ENCODE data around the gene NBPF3.
A peak's percentile ranks its signal among the peaks of the same experiment; 100 is the strongest.
"Not testable (repeated sequence)": the region's sequence is repeated elsewhere in the genome, so short reads cannot be mapped to it uniquely, and the experiment has no call there.

Gene NBPF3, protein sequence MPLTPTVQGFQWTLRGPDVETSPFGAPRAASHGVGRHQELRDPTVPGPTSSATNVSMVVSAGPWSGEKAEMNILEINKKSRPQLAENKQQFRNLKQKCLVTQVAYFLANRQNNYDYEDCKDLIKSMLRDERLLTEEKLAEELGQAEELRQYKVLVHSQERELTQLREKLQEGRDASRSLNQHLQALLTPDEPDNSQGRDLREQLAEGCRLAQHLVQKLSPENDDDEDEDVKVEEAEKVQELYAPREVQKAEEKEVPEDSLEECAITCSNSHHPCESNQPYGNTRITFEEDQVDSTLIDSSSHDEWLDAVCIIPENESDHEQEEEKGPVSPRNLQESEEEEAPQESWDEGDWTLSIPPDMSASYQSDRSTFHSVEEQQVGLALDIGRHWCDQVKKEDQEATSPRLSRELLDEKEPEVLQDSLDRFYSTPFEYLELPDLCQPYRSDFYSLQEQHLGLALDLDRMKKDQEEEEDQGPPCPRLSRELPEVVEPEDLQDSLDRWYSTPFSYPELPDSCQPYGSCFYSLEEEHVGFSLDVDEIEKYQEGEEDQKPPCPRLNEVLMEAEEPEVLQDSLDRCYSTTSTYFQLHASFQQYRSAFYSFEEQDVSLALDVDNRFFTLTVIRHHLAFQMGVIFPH

DNA sequence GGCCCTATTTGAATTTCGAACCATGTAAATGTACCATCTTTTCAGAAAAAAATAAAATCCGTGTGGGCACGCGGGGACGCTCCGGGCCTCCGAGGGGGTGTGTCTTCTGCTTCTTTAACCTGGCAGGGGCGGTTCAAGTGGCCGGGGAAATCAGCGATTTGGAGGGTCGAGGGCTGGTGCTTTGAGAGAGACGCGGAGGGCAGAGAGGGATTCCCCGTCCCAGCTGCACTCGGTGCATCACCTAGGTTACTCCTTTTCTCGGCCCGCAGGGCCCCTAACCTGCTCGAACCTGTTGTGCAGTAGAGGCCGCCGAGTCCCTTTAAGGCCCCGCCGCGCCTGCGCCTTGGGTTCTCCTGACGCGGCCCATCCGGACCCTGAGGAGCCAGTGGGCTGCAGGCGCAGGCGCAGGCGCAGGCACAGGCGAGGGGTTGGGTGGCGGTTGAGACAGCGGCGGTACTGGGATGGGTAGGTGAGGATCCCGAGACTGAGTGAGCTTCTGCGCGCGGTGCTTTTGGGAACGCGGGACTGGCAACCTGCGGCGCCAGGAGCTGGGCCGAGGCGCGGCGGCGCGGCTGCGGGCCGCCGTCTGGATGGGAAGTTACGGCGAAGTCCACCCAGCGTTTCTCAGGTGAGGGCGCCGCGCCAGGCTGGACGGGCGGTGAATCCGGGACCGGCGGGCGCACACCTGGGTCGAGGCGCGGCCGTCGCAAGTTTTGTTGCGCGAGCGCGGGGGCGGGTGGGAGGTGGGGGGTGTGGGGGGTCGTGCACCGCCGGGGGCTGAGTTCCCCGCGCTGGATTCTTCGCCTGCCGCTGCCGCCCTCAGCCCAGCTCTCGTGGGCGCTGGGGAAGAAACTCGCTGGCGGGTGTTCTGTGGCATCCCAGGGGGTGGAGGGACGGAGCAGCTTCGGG lies at the start of gene NBPF3:
Gene NBPF3 (plus strand): TSS at position 417 of the 909 bp plus-strand sequence. CDS start 4,950 bp downstream, outside the sequence.
- DNase-seq (ENCODE audit: low read depth in 2 of 2): peak; percentile 81 to 82

DNA sequence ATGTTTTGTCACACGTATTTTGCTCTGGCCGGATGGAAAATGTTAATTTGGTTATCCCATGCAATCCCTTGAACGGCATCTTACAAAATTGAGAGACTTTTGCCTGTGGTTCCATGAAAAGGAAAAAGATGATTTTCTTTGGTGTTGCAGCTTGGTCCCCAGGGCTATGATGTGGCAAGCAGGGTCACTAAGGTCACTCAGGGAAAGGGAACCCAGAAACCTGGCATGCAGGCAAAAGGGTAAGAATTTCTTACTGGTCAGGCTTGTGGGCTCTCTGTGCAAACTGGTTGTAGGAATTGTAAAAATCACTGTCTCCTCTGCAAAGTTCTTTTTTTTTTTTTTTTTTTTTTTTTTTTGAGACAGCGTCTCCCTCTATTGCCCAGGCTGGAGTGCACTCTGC lies 48.4 kb upstream of the NBPF3 start:
- DNase-seq (ENCODE audit: low read depth in 2 of 2): no peak

DNA sequence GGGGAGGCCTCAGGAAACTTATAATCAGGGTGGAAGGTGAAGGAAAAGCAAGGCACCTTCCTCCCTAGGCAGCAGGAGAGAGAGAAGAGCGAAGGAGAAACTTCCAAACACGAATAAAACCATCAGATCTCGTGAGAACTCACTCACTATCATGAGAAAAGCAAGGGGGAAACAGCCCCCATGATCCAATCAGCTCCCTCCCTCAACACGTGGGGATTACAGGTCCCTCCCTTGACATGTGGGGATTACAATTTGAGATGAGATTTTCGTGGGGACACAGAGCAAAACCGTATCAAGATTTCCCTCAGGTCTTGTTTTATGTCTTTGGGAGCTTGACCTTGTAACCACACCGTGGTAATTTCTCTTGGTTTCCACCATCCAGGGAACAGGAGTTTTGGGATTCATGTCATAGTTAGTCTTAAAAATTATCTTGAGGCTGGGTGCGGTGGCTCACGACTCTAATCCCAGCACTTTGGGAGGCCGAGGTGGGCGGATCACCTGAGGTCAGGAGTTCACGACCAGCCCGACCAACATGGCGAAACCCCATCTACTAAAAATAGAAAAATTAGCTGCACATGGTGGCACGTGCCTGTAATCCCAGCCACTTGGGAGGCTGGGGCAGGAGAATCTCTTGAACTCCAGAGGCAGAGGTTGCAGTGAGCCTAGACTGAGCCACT lies 47.2 kb upstream of the NBPF3 start:
- no peak for DNase-seq (ENCODE audit: low read depth in 2 of 2)

DNA sequence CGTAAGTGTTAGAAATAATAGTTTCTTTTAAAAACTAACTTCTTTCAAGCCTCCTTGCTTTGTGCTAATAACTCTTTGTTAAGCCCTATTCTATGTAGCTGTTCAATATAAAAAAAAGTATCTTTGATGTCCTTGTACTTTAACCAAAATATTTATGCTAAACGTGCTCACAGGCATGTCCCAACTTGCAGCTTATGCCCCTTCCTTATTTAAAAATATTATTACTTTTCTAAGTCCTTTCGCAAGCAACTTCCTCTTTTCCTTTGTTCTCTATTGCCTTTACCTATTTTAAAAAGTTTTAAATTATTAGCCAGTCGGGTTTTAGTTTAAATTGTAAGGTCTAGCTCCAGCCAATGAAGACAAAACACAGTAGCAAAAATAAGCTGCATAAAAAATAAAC lies 43.4 kb upstream of the NBPF3 start:
- DNase-seq (ENCODE audit: low read depth in 2 of 2): no peak

DNA sequence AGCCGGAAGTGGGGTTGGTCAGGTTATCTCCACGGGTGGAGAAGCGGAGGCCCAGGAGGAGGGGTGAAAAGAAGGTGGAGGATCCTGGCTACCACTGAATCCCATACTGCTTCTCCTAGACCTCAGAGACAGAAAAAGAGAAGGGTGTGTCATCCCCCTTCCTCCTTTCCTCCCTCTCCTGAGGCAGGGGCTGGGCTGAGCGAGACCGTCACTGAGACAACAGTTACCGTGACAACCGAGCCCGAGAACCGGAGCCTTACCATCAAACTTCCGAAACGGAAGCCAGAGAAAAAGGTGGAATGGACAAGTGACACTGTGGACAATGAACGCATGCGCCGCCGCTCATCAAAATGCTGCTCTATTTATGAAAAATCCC lies 42.1 kb upstream of the NBPF3 start:
- peak in 1 of 2 donors; percentile 1 for DNase-seq (ENCODE audit: low read depth in 2 of 2)

DNA sequence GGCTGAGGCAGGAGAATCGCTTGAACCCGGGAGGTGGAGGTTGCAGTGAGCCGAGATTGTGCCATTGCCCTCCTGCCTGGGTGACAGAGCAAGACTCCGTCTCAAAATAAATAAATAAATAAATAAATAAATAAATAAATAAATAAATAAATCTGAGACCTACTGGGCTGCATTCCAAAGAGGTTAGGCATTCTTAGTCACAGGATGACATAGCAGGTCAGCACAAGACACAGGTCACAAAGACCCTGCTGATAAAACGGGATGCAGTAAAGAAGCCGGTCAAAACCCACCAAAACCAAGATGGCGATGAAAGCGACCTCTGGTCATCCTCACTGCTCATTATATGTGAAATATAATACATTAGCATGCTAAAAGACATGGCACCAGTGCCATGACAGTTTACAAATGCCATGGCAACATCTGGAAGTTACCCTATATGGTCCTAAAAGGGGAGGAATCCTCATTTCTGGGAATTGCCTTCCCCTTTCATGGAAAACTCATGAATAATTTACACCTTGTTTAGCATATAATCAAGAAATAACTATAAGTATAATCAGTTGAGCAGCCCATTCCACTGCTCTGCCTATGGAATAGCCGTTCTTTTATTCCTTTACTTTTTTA lies 38.1 kb upstream of the NBPF3 start:
- DNase-seq (ENCODE audit: low read depth in 2 of 2): not testable (repeated sequence)

DNA sequence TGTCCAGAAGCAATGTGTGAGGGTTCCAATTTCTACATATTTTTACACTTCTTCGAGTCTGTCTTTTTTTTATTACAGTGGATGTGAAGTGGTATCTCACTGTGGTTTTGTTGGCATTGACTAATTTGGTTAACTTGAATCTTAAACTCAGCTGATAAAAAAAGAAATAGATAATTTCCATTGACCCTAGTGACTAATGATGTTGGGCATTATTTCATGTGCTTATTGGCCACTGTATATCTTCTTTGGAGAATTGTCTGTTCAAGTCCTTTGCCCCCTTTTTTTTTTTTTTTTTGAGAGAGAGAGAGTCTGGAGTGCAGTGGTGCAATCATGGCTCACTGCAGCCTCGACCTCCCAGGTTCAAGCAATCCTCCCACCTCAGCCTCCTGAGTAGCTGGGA lies 33.3 kb upstream of the NBPF3 start:
- no peak for DNase-seq (ENCODE audit: low read depth in 2 of 2)

DNA sequence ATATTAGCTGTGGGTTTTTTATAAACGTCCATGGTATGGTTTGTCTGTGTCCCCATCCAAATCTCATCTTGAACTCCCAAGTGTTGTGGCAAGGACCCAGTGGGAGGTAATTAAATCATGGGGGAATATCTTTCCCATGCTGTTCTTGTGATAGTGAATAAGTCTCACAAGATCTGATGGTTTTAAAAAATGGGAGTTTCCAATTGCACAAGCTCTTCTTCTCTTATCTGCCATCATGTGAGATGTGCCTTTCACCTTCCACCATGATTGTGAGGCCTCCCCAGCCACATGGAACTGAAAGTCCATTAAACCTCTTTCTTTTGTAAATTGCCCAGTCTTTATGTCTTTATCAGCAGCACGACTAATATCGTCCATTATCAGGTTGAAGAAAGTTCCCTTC lies 30.0 kb upstream of the NBPF3 start:
- not testable (repeated sequence) for DNase-seq (ENCODE audit: low read depth in 2 of 2)

DNA sequence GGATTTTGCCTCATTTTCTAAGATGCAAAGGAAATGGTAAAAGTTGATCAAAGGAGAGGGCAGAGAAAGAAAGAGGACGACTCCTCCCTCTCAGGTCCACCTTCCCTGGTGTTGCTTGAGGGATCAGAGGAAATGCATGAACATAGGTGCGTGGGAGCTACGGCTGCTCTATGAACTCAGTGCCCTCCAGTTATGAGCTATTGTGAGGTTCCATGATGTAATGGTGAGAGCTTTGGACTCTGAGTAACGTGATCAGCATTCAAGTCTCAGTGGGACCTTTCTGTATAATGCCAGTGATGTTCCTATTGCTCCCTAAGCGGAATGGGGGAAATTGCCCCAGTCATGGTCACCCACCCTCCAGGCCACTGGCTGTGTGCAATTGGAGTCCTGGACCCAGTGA lies 25.9 kb upstream of the NBPF3 start:
- no peak for DNase-seq (ENCODE audit: low read depth in 2 of 2)

DNA sequence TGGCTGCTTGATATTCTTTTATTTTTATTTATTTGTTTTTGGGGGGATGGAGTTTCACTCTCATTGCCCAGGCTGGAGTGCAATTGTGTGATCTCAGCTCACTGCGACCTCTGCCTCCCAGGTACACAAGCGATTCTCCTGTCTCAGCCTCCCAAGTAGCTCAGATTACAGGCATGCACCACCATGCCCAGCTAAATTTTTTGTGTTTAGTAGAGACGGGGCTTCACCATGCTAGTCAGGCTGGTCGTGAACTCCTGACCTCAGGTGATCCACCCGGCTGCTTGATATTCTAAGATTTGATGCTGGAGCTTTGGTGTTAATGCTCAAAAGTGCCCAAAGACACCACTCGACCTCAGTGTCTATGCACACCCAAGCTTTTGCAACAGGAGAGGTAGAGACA lies 19.6 kb upstream of the NBPF3 start:
- not testable (repeated sequence) for DNase-seq (ENCODE audit: low read depth in 2 of 2)

DNA sequence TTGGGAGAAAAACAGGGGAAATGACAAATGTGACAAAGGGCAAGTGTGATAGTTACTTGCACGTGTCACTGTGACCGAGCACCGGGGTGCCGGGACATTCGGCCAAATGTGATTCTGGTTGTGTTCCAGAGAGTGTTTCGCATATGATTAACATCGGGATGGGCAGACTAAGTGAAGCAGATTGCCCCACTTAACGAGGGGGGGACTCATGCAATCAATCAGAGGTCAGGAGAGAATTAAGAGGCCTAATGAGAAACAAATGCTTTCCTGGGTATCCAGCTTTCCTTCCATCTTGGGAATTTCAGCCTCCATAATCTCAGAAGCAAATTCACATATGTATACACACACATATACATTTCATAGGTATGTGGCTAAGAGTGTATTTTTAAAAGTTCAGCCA lies 18.6 kb upstream of the NBPF3 start:
- not testable (repeated sequence) for DNase-seq (ENCODE audit: low read depth in 2 of 2)

DNA sequence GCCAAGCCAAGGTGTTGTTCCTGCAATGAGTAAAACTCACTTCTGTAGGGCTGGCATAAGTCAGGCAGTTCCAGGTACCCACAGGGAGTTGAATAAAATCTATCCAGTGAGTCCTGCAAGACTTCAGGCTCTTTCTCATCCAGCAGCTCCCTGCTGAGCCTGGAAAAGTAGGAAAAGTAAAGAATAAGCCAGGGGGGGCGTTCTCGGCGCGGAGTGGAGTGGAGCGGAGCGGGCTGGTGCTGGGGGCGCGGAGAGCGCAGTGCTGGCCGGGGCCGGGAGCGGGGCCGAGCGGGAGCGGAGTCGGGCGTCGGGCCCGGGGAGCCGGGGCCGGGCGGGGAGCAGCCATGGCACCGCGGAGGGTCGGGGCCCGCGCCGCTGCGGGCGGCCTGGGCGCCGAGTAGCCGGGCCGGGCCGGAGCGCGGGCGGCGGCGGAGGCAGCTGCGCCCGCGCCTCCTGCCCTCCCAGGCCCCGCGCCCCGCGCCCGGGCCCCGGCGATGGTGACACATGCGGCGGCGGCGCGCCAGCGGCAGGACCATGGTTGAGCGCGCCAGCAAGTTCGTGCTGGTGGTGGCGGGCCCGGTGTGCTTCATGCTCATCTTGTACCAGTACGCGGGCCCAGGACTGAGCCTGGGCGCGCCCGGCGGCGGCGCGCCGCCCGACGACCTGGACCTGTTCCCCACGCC lies 12.0 kb upstream of the NBPF3 start:
- DNase-seq (ENCODE audit: low read depth in 2 of 2): not testable (repeated sequence)

DNA sequence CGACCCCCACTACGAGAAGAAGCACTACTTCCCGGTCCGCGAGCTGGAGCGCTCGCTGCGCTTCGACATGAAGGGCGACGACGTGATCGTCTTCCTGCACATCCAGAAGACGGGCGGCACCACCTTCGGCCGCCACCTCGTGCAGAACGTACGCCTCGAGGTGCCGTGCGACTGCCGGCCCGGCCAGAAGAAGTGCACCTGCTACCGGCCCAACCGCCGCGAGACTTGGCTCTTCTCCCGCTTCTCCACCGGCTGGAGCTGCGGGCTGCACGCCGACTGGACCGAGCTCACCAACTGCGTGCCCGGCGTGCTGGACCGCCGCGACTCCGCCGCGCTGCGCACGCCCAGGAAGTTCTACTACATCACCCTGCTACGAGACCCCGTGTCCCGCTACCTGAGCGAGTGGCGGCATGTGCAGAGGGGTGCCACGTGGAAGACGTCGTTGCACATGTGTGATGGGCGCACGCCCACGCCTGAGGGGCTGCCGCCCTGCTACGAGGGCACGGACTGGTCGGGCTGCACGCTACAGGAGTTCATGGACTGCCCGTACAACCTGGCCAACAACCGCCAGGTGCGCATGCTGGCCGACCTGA lies 11.4 kb upstream of the NBPF3 start:
- DNase-seq (ENCODE audit: low read depth in 2 of 2): not testable (repeated sequence)

DNA sequence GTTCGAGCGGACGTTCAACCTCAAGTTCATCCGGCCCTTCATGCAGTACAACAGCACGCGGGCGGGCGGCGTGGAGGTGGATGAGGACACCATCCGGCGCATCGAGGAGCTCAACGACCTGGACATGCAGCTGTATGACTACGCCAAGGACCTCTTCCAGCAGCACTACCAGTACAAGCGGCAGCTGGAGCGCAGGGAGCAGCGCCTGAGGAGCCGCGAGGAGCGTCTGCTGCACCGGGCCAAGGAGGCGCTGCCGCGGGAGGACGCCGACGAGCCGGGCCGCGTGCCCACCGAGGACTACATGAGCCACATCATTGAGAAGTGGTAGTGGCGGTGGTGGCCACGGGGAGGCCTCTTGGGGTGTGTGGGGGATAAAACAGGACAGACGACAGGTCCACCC lies 10.7 kb upstream of the NBPF3 start:
- not testable (repeated sequence) for DNase-seq (ENCODE audit: low read depth in 2 of 2)

DNA sequence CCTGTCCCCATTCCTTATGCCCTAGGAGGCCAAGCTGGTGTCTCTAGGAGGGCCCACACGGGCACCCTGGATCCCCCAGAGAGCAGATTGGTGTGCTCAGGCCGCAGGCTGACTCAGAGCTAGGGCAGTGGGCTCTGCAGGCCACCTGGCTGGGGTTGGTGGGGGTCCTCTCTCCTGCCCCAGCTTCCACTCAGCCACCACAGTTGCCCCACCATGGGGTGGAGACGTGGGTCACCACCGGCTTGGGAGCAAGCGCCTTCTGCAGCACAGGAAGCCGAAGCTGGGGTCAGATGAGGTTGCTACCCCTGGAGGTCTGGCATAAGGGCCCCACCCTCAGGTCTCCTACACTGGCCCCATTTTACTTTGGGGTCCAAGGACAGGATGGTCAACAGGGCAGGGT lies 9.1 kb upstream of the NBPF3 start:
- not testable (repeated sequence) for DNase-seq (ENCODE audit: low read depth in 2 of 2)

DNA sequence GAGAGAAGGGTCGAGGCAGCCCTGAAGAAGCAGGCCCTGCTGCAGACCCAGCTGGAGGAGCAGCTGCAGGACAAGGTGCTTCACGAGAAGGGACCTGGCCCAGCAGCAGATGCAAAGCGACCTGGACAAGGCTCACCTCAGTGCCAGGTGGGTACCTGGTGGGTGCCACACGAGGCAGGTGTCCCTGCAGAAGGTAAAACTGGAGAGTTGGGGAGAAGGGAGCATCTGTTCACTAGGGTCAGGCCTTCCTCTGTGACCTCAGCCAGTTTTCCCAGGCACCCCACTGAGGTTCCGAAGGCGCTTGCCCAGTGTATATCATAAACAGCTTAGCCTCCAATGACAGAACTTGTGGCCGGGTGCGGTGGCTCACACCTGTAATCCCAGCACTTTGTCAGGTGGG lies 5.5 kb upstream of the NBPF3 start:
- DNase-seq (ENCODE audit: low read depth in 2 of 2): no peak

DNA sequence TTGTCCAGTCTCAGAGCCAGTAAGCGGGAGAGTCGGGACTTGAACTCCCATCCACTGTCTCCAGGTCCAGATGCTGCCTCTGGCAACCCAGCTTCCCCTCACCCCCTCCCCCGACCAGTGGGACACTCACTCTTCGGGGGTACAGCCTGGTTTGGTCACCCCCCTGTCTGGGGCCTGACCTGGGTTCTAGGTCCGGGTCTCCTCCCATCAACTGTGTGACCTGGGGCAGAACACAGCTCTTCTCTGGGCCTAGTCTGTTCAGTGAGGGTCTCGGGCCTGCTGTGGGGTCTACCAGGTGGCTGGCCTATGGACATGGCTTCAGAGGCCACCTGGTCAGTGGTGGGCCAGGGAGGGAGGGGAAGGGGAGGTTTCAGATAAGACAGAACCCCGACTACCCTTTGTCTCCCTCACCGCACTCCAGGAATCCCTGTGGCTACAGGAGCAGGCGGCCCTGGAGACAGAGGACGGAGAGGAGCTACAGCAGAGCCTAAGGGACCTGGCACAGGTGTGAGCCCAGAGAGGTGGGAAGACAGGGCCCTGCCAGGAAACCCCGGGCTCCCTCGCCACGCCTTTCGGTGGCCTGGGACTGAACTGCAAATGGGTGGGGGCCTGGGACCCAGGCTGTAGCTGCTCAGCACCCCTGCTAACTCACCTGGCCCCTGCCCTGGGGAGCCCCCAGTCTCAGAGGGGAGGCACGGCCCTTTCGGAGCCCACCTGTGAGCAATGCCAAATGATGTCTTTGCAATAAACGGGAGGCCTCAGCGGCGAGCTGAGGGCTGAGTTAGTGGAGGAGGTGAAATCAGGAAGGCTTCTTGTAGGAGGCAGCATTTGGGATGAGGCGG lies 4.1 kb upstream of the NBPF3 start:
- no peak for DNase-seq (ENCODE audit: low read depth in 2 of 2)

DNA sequence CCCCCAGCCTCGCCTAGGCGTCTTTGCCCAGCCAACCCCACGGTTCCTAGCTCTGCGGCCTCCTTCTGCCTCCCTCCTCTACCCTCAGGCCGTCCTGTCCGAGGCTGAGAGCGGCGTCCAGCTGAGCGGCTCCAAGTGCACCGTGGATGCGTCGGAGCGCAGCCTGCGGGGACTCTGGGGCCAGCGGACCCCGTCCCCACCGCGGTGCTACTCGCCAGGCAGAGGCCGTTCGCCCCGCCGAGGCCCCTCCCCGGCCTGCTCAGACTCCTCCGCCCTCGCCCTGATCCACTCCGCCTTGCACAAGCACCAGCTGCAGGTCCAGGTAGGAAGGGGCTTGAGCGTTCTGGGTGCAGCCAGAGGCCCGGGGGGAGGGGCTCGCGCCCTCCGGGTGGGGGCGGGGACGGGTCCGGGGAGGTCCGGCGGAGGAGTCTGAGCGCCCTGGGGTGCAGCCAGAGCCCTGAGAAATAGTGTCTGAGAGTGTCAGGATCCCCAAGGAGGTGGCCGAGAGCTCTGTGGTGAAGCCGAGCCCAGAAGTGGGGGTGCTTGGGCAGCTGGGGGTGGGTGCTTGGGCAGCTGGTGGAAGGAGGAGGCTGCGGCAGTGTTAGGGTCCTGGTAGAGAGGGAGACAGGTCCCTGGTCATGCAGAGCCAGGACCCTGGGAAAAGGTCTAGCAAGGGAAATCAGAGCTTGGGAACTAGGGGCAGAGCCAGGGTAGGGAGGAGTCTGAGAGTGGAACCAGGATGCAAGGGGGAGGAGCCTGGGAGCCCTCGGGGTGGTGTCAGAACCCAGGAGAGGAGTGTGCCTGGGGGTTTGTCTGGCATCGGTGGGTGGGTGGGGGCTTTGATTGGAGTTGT lies 3.2 kb upstream of the NBPF3 start:
- no peak for DNase-seq (ENCODE audit: low read depth in 2 of 2)

DNA sequence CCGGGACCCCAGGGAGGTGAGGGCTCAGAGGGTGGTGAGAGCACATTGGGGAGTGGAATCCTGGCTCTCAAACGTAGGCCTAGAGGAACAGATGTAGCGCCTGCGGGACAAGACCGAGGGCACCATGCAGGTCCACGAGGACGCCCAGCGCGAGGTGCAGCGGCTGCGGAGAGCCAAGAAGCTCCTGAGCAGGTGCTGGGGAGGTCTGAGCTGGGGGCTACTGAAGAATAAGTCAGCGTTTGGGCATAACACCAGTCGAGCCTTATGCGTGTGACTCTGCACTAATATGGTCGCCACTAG lies 2.6 kb upstream of the NBPF3 start:
- no peak for DNase-seq (ENCODE audit: low read depth in 2 of 2)
